Measurements from ENCODE around the gene CATSPER4. TPM values are rescaled to one million over a fixed set of nuclear protein-coding genes. Genes with fewer than 3 reads are reported as not detected.
A peak's percentile ranks its signal among the peaks of the same experiment; 100 is the strongest.

CATSPER4 gene
- total and polyA plus RNA-seq, 2 of the 13 experiments (the other 11 are each of a cell fraction or from before 2014, with no cell fraction given) = not detected

DNA sequence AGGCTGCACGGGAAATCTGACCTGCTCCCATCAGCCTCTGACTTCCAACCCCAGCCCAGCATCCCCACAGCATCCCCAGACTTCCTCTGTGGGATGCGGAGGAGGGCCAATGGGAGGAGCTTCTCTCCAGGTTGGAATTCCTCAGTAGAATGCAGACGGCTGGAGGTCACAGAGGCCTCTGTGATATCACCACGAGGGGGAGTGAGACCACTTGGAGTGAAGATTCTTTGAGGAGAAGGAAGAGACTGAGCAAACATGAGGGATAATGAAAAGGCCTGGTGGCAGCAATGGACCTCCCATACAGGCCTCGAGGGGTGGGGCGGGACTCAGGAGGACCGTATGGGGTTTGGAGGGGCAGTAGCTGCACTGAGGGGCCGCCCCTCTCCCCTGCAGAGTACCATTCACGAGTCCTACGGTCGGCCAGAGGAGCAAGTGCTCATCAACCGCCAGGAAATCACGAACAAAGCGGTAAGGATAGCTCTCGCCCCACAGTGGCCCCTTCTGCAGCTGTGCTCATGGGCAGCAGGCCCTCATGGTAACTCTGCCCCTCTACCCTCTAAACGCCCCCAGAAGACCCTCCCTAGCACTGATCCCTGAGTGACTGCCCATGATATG is at the start of gene CATSPER4 (continued):
- TF ChIP-seq, protein P1, sequence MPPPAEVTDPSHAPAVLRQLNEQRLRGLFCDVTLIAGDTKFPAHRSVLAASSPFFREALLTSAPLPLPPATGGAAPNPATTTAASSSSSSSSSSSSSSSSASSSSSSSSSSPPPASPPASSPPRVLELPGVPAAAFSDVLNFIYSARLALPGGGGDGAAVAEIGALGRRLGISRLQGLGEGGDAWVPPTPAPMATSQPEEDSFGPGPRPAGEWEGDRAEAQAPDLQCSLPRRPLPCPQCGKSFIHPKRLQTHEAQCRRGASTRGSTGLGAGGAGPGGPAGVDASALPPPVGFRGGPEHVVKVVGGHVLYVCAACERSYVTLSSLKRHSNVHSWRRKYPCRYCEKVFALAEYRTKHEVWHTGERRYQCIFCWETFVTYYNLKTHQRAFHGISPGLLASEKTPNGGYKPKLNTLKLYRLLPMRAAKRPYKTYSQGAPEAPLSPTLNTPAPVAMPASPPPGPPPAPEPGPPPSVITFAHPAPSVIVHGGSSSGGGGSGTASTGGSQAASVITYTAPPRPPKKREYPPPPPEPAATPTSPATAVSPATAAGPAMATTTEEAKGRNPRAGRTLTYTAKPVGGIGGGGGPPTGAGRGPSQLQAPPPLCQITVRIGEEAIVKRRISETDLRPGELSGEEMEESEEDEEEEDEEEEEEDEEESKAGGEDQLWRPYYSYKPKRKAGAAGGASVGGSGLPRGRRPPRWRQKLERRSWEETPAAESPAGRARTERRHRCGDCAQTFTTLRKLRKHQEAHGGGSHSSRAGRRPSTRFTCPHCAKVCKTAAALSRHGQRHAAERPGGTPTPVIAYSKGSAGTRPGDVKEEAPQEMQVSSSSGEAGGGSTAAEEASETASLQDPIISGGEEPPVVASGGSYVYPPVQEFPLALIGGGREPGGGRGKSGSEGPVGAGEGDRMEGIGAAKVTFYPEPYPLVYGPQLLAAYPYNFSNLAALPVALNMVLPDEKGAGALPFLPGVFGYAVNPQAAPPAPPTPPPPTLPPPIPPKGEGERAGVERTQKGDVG (CRISPR knock-in tag; IDR thresholded peaks at IDR 0.05; ENCODE audit: borderline replicate concordance) = no peak
- TF ChIP-seq STAG1 (CRISPR knock-in tag; IDR thresholded peaks at IDR 0.05) = peak; percentile 45
- TF ChIP-seq, protein P2, sequence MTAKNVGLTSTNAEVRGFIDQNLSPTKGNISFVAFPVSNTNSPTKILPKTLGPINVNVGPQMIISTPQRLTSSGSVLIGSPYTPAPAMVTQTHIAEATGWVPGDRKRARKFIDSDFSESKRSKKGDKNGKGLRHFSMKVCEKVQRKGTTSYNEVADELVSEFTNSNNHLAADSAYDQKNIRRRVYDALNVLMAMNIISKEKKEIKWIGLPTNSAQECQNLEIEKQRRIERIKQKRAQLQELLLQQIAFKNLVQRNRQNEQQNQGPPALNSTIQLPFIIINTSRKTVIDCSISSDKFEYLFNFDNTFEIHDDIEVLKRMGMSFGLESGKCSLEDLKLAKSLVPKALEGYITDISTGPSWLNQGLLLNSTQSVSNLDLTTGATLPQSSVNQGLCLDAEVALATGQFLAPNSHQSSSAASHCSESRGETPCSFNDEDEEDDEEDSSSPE (CRISPR knock-in tag; IDR thresholded peaks at IDR 0.05) = no peak
- TF ChIP-seq, protein P3, sequence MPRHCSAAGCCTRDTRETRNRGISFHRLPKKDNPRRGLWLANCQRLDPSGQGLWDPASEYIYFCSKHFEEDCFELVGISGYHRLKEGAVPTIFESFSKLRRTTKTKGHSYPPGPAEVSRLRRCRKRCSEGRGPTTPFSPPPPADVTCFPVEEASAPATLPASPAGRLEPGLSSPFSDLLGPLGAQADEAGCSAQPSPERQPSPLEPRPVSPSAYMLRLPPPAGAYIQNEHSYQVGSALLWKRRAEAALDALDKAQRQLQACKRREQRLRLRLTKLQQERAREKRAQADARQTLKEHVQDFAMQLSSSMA (CRISPR knock-in tag; IDR thresholded peaks at IDR 0.05) = no peak
- no peak for TF ChIP-seq ZFP82 (CRISPR knock-in tag; IDR thresholded peaks at IDR 0.05; ENCODE audit: borderline replicate concordance)
- no peak for TF ChIP-seq SP2 (CRISPR knock-in tag; IDR thresholded peaks at IDR 0.05)
- TF ChIP-seq CHCHD3 (CRISPR knock-in tag; IDR thresholded peaks at IDR 0.05) = no peak
- TF ChIP-seq TSC22D2 (CRISPR knock-in tag; IDR thresholded peaks at IDR 0.05; ENCODE audit: borderline replicate concordance) = no peak
- no peak for TF ChIP-seq NR2F6 (IDR thresholded peaks at IDR 0.05)
- 0 out of 2 replicates have a peak, but pooled peaks have one; percentile 23 for TF ChIP-seq NR2F6 (CRISPR knock-in tag; IDR thresholded peaks at IDR 0.05)
- TF ChIP-seq, protein P4, sequence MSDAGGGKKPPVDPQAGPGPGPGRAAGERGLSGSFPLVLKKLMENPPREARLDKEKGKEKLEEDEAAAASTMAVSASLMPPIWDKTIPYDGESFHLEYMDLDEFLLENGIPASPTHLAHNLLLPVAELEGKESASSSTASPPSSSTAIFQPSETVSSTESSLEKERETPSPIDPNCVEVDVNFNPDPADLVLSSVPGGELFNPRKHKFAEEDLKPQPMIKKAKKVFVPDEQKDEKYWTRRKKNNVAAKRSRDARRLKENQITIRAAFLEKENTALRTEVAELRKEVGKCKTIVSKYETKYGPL (CRISPR knock-in tag; IDR thresholded peaks at IDR 0.05) = no peak
- no peak for TF ChIP-seq ZSCAN30 (CRISPR knock-in tag; IDR thresholded peaks at IDR 0.05)
- TF ChIP-seq SMC3 (IDR thresholded peaks at IDR 0.05; ENCODE audit: low read length) = peak; percentile 54
- TF ChIP-seq XRCC5 (optimal IDR thresholded peaks at IDR 0.05; ENCODE audit: low read length) = peak; percentile 24
- TF ChIP-seq SMARCC2 (IDR thresholded peaks at IDR 0.05) = no peak
- TF ChIP-seq ZNF263 (CRISPR knock-in tag; IDR thresholded peaks at IDR 0.05) = 0 out of 2 replicates have a peak, but pooled peaks have one; percentile 22
- no peak for TF ChIP-seq ZNF430 (CRISPR knock-in tag; IDR thresholded peaks at IDR 0.05)
- no peak for TF ChIP-seq RXRB (CRISPR knock-in tag; IDR thresholded peaks at IDR 0.05; ENCODE audit: borderline replicate concordance)
- no peak for TF ChIP-seq ETV5 (CRISPR knock-in tag; IDR thresholded peaks at IDR 0.05; ENCODE audit: borderline replicate concordance)
- no peak for TF ChIP-seq NR2F2 (IDR thresholded peaks at IDR 0.05; ENCODE audit: borderline replicate concordance, low read depth)
- 0 out of 2 replicates have a peak, but pooled peaks have one; percentile 25 for TF ChIP-seq ZFX (CRISPR knock-in tag; IDR thresholded peaks at IDR 0.05; ENCODE audit: low read depth)
- no peak for TF ChIP-seq SAP130 (CRISPR knock-in tag; IDR thresholded peaks at IDR 0.05; ENCODE audit: low read depth)
- TF ChIP-seq SUZ12 (IDR thresholded peaks at IDR 0.05; ENCODE audit: low read depth, low read length) = no peak
- TF ChIP-seq RFX1 (IDR thresholded peaks at IDR 0.05) = no peak
